Mammary epithelial cell (primary cell): Measurements from ENCODE around the gene BICDL2.

Source experiments
- EZH2 ChIP-seq: IDR thresholded peaks from 2 replicates; pipeline ENCODE4 v1.6.1; 2012; ENCODE audit warnings: low read length, inconsistent platforms, borderline replicate concordance
- TF ChIP-seq, protein P1 (sequence below), 2 donors: IDR thresholded peaks in 1 of 2; conservative IDR thresholded peaks in 1 of 2; 2 replicates each; pipeline ENCODE4 v1.5.1; 2011 to 2012; ENCODE audit warnings: inconsistent platforms in 2 of 2, low read length in 2 of 2, mild to moderate bottlenecking in 2 of 2, control low read depth in 1 of 2, low read depth in 1 of 2; ENCODE audit not compliant: insufficient read depth in 1 of 2; ENCODE audit errors: extremely low read depth in 1 of 2

DNA sequence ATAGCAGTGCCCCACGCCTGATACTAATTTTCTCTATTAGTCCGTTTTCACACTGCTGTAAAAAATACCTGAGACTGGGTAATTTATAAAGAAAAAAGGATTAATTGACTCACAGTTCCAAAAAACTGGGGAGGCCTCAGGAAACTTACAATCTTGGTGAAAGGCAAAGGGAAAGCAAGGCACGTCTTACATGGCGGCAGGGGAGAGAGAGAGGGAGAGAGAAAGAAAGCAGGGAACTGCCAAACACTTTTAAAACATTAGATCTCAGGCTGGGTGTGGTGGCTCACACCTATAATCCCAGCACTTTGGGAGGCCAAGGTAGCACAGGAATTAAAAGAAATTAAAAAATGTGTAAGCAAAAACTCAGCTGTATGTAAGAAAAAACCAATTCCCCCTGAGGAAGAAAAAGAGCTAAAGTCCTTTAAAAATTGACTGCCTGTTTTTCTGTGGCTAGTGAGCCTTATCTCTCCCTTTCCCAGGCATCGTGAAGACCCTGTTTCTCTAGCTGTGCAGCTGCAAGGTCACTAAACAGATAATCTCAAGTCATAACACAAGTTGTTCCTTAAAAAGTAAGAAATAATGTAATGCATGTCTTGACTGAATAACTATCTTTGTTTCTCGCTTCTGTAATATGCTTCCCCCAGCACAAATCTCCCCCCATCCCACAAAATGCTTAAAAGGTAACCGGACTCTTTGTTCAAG is 48.4 kb upstream of the BICDL2 start:
- TF ChIP-seq, protein P1, sequence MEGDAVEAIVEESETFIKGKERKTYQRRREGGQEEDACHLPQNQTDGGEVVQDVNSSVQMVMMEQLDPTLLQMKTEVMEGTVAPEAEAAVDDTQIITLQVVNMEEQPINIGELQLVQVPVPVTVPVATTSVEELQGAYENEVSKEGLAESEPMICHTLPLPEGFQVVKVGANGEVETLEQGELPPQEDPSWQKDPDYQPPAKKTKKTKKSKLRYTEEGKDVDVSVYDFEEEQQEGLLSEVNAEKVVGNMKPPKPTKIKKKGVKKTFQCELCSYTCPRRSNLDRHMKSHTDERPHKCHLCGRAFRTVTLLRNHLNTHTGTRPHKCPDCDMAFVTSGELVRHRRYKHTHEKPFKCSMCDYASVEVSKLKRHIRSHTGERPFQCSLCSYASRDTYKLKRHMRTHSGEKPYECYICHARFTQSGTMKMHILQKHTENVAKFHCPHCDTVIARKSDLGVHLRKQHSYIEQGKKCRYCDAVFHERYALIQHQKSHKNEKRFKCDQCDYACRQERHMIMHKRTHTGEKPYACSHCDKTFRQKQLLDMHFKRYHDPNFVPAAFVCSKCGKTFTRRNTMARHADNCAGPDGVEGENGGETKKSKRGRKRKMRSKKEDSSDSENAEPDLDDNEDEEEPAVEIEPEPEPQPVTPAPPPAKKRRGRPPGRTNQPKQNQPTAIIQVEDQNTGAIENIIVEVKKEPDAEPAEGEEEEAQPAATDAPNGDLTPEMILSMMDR (conservative IDR thresholded peaks at IDR 0.05 in 1 of 2, IDR thresholded peaks at IDR 0.05 in 1 of 2; ENCODE audit: extremely low read depth in 1 of 2, insufficient read depth in 1 of 2, low read depth in 1 of 2, low read length in 2 of 2) = no peak
- TF ChIP-seq EZH2 = no peak
